Stomach (tissue), 9 donors: ENCODE measurements around the gene PRKD1. TPM values are rescaled to one million over a fixed set of nuclear protein-coding genes. Genes with fewer than 3 reads are reported as not detected.

Source experiments
- DNase-seq, 2 donors: peaks; one replicate each; pipeline versions ENCODE4 v3.0.0 to v3.0.0-alpha.2; 2013 to 2019
- H3K27ac ChIP-seq, 5 donors: fragments of 200-600 bp in 4 of 5; sonication (generic) in 4 of 5; one replicate each; pipeline ENCODE4 v1.5.1; 2013 to 2019; ENCODE audit warnings: mild to moderate bottlenecking in 1 of 5, moderate library complexity in 1 of 5
- H3K27me3 ChIP-seq, 3 donors: fragments of 200-600 bp; sonication (generic); one replicate each; pipeline ENCODE4 v1.5.1; 2017 to 2019; ENCODE audit warnings: mixed run types in 1 of 3
- H3K36me3 ChIP-seq, 4 donors: fragments of 200-600 bp; sonication (generic); 1 replicate in 3 of 4; 2 replicates in 1 of 4; pipeline ENCODE4 v1.5.1; 2016 to 2019
- H3K4me1 ChIP-seq, 4 donors: fragments of 200-600 bp; sonication (generic); one replicate each; pipeline ENCODE4 v1.5.1; 2016 to 2019
- H3K4me3 ChIP-seq, 4 donors: fragments of 200-600 bp; sonication (generic) in 3 of 4; one replicate each; pipeline ENCODE4 v1.5.1; 2016 to 2019; ENCODE audit warnings: mild to moderate bottlenecking in 1 of 4
- H3K9me3 ChIP-seq, 4 donors: fragments of 200-600 bp; sonication (generic); one replicate each; pipeline ENCODE4 v1.5.1; 2016 to 2019
- EP300 ChIP-seq: sonication (generic); formaldehyde crosslinking; IDR thresholded peaks from one replicate; pipeline ENCODE4 v1.6.1; 2017; ENCODE audit warnings: antibody characterized with exemption
- POLR2A ChIP-seq, 4 donors: fragments of 450-650 bp; IDR thresholded peaks; one replicate each; pipeline ENCODE4 v1.6.1; 2016; ENCODE audit warnings: antibody characterized with exemption in 4 of 4, control low read depth in 2 of 4, mild to moderate bottlenecking in 1 of 4, moderate library complexity in 1 of 4
- POLR2AphosphoS5 ChIP-seq, 3 donors: sonication (generic); formaldehyde crosslinking; IDR thresholded peaks; one replicate each; pipeline ENCODE4 v1.6.1; 2016; ENCODE audit warnings: antibody characterized with exemption in 3 of 3
- WGBS, 5 donors: extraction: QIAGEN DNeasy Blood & Tissue Kit in 3 of 5; methylation state at CpG; one replicate each; pipeline versions ENCODE4 v1.1.5 to v1.1.7; 2013 to 2018; 5-methylcytosine and 5-hydroxymethylcytosine counted together
- intact Hi-C: fragments of 100-400 bp; cut with DNase I; formaldehyde crosslinking; loops from one replicate; pipeline ENCODE4 v1.15.1; 2023; ENCODE audit warnings: low total_unique reads
- polyA plus RNA-seq, 3 donors: library from polyadenylated mRNA; stranded (reverse); fragments of 200-250 nt; gene quantifications; one replicate each; pipeline ENCODE4 v1.2.3, GENCODE V29; 2013
- total RNA-seq, 5 donors: library from RNA; depleted of rRNA; stranded (reverse); fragments of >200 nt; gene quantifications; one replicate each; pipeline versions ENCODE4 v1.1.0 to v1.2.3, GENCODE V29; 2014 to 2016
- TF ChIP-seq, protein P1 (sequence below), 7 experiments: fragments of 450-650 bp in 4 of 7; fragments of 200-600 bp in 3 of 7; sonication (generic) in 3 of 7; IDR thresholded peaks; one replicate each; pipeline ENCODE4 v1.5.1; 2016 to 2019; ENCODE audit warnings: antibody characterized with exemption in 7 of 7, control low read depth in 2 of 7, mild to moderate bottlenecking in 1 of 7
- donor health status: healthy with polysubstance abuse.
- donor health status: Bipolar disorder and iron deficiency.
- donor health status: healthy.

The PRKD1 gene
- total and polyA plus RNA-seq, 8 donors: 1.6 to 26.6 (median 4.9) TPM

DNA sequence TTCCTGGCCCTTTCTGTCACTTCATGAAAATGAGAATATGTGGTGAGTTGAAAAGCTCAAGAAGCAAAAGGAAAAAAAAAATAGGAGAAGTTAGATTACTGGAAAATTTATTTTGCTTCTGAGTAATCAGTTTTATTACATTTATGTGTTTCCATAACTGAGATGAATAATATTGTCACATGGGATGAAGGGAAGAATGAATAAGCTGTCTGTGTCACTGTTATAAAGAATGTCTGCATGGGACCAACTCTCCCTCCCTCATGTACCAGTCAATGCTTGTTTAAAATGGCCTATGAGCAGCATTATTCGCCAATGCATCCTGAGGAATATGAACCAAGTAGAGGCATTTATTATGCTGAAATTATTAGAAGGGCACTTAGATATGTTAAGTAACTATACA lies 246.3 kb downstream of the PRKD1 start:
- TF ChIP-seq EP300 (no peak), POLR2AphosphoS5 (IDR thresholded peaks at IDR 0.05) (no peak), POLR2A (IDR thresholded peaks at IDR 0.05) (no peak)
- TF ChIP-seq, protein P1, sequence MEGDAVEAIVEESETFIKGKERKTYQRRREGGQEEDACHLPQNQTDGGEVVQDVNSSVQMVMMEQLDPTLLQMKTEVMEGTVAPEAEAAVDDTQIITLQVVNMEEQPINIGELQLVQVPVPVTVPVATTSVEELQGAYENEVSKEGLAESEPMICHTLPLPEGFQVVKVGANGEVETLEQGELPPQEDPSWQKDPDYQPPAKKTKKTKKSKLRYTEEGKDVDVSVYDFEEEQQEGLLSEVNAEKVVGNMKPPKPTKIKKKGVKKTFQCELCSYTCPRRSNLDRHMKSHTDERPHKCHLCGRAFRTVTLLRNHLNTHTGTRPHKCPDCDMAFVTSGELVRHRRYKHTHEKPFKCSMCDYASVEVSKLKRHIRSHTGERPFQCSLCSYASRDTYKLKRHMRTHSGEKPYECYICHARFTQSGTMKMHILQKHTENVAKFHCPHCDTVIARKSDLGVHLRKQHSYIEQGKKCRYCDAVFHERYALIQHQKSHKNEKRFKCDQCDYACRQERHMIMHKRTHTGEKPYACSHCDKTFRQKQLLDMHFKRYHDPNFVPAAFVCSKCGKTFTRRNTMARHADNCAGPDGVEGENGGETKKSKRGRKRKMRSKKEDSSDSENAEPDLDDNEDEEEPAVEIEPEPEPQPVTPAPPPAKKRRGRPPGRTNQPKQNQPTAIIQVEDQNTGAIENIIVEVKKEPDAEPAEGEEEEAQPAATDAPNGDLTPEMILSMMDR (IDR thresholded peaks at IDR 0.05): no peak
- WGBS, 5 donors: 88 to 98% (median 93%) methylated on average over 1 of the region's 1 CpG
- H3K9me3 ChIP-seq: no peaks in the 10 kb centered on the region
- H3K4me1 ChIP-seq: peaks cover 0 to 17% (median 5%) of the 10 kb centered on the region in 4 donors
- DNase-seq: no peak
- no peaks in the 10 kb centered on the region for H3K27me3 ChIP-seq
- H3K27ac ChIP-seq: no peak overlapping the region
- H3K36me3 ChIP-seq: no peaks in the 10 kb centered on the region
- H3K4me3 ChIP-seq: no peak overlapping the region
- intact Hi-C loops: no loop called here

GRCh38 chr14:29674566-29675285 lies 252.9 kb downstream of the PRKD1 start:
- no peak for DNase-seq
- no peaks in the 10 kb centered on the region for H3K4me1 ChIP-seq
- intact Hi-C loops: no loop called here
- 81 to 91% (median 89%) methylated on average over 7 of the region's 7 CpGs for WGBS, 5 donors
- no peaks in the 10 kb centered on the region for H3K27me3 ChIP-seq
- TF ChIP-seq, protein P1 (IDR thresholded peaks at IDR 0.05): no peak
- no peak for TF ChIP-seq EP300
- TF ChIP-seq POLR2AphosphoS5 (IDR thresholded peaks at IDR 0.05): no peak
- no peak for TF ChIP-seq POLR2A (IDR thresholded peaks at IDR 0.05)
- no peak overlapping the region for H3K4me3 ChIP-seq
- no peaks in the 10 kb centered on the region for H3K9me3 ChIP-seq
- H3K36me3 ChIP-seq: no peaks in the 10 kb centered on the region
- no peak overlapping the region for H3K27ac ChIP-seq

DNA sequence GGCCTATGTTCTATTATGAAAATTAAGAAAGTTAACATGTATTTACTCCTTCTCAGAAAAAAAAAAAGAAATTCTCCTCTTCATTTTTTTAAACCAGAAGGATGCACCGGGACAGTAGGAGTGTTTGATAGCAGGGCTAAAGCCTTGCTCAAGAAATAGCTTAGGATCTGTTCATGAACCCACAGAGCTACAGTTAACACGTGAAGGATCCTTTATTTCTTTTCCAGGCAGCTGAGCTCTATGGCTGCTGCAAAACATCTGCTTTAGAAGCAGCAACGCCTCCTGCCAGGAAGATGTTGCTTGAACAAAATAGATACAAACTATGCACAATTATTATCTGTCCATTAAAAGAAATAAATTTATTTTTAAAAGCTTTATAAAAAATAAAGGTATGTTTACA lies 254.8 kb downstream of the PRKD1 start:
- TF ChIP-seq POLR2A (IDR thresholded peaks at IDR 0.05): no peak
- no peak for TF ChIP-seq POLR2AphosphoS5 (IDR thresholded peaks at IDR 0.05)
- TF ChIP-seq, protein P1 (IDR thresholded peaks at IDR 0.05): no peak
- TF ChIP-seq EP300: no peak
- 70 to 85% (median 76%) methylated on average over 3 of the region's 3 CpGs for WGBS, 5 donors
- no peaks in the 10 kb centered on the region for H3K27me3 ChIP-seq
- no peak overlapping the region for H3K4me3 ChIP-seq
- H3K4me1 ChIP-seq: no peaks in the 10 kb centered on the region
- no peak for DNase-seq
- no peaks in the 10 kb centered on the region for H3K36me3 ChIP-seq
- H3K27ac ChIP-seq: no peak overlapping the region
- intact Hi-C loops: no loop called here
- H3K9me3 ChIP-seq: no peaks in the 10 kb centered on the region

DNA sequence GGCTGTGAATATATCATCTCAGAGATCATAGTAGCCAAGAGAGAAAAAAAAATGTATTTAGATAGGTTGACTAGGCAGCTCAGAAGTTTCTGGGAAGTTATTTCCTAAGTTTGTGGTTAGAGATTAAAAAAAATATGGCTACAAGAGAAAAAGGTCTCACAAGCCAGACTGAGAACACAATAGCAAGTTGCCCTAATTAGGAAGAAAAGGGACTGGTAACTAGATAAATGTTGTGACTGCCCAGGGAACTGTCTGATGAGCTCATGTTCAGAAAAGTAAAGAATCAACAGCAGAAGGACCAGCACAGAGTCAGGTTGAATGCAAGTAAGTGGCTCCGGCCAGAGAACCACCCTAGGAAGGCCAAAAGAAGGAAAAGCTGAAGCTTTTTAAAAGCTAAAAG lies 256.6 kb downstream of the PRKD1 start:
- 73 to 92% (median 86%) methylated on average over 1 of the region's 1 CpG for WGBS, 5 donors
- no peak overlapping the region for H3K4me3 ChIP-seq
- H3K36me3 ChIP-seq: no peaks in the 10 kb centered on the region
- no peaks in the 10 kb centered on the region for H3K4me1 ChIP-seq
- no peaks in the 10 kb centered on the region for H3K9me3 ChIP-seq
- H3K27me3 ChIP-seq: no peaks in the 10 kb centered on the region
- H3K27ac ChIP-seq: no peak overlapping the region
- no peak for TF ChIP-seq EP300
- TF ChIP-seq POLR2AphosphoS5 (IDR thresholded peaks at IDR 0.05): no peak
- no peak for TF ChIP-seq POLR2A (IDR thresholded peaks at IDR 0.05)
- TF ChIP-seq, protein P1 (IDR thresholded peaks at IDR 0.05): no peak
- intact Hi-C loops: no loop called here
- DNase-seq: no peak
